Activated B cell treated with CpG ODN at 0.5 μM for 24 hours (primary cell): ENCODE measurements around the gene SMC3. TPM values are rescaled to one million over a fixed set of nuclear protein-coding genes. Genes with fewer than 3 reads are reported as not detected.

ENCODE experiments used
- ATAC-seq: fragments of 200-7000 bp; cut with Tn5 transposase; one replicate; pipeline ENCODE4 v1.10.0; 2021; ENCODE audit warnings: low read depth, mild to moderate bottlenecking, moderate library complexity
- CTCF ChIA-PET: fragments of 350-600 bp; sonication (Branson Sonifier 250); formaldehyde crosslinking; loops from one replicate; lab custom pipeline; 2021; ENCODE audit warnings: antibody characterized with exemption; lab: Charles Lee
- POLR2A ChIA-PET: fragments of 350-600 bp; sonication (Branson Sonifier 250); formaldehyde crosslinking; loops from one replicate; lab custom pipeline; 2021; ENCODE audit warnings: antibody characterized with exemption; lab: Charles Lee
- DNase-seq: peaks from one replicate; pipeline ENCODE4 v3.0.0; 2022
- H3K27ac Mint-ChIP-seq: one replicate; pipeline ENCODE4 v1.8.0; 2020; ENCODE audit warnings: mixed read lengths
- H3K27me3 Mint-ChIP-seq: one replicate; pipeline ENCODE4 v1.8.0; 2021; ENCODE audit warnings: mixed read lengths
- H3K36me3 Mint-ChIP-seq: one replicate; pipeline ENCODE4 v1.8.0; 2021; ENCODE audit warnings: low read depth, mixed read lengths
- H3K4me1 Mint-ChIP-seq: one replicate; pipeline ENCODE4 v1.8.0; 2021; ENCODE audit warnings: mixed read lengths
- H3K4me3 Mint-ChIP-seq: one replicate; pipeline ENCODE4 v1.8.0; 2020; ENCODE audit warnings: mild to moderate bottlenecking, mixed read lengths
- H3K9me3 Mint-ChIP-seq: one replicate; pipeline ENCODE4 v1.8.0; 2020; ENCODE audit warnings: mixed read lengths
- CTCF ChIP-seq: fragments of 200-600 bp; IDR thresholded peaks from one replicate; pipeline ENCODE4 v1.8.0; 2022; ENCODE audit warnings: antibody characterized with exemption, mild to moderate bottlenecking
- intact Hi-C: fragments of 100-400 bp; cut with micrococcal nuclease; formaldehyde crosslinking; loops from one replicate; pipeline ENCODE4 v1.15.1; 2024
- total RNA-seq: library from RNA; stranded (reverse); gene quantifications from 2 replicates; pipeline ENCODE4 v1.2.3, GENCODE V29; 2022

The SMC3 gene
- total RNA-seq, 1 donor from 2014 or later: 41.1 TPM

DNA sequence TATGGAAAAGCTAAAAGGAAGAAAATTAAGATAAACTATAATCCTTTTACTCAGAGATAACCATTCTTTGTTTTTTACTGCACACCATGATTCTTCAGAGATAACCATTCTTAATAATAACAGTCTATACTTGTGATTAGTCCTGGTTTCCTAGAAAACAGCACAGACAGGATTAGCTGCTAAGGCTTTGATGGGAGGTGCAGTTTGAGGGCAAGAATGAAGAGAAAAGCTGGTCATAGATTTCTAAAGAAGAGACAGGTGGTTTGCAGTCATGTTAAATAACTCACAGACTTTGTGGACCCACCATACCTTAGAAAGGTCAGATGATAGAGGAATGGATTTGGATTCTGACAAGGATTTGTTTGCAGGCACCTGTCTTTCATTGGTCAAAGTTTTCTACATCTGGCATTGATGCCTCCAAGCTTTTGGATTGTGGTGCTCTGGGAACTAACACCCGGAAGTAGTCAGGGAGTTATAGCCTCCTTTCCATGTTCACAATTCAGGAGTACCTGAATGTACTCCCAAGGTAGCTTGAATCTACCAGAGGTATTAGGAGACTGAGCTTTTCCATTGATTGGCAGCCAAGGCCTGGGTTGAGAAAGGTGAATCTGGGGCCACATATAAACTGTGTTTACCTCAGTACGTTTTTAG is 3.7 kb downstream of the SMC3 start:
- peaks cover 41% of the 10 kb centered on the region for H3K36me3 Mint-ChIP-seq
- intact Hi-C loops: no loop called here
- peaks cover 52% of the 10 kb centered on the region for H3K4me1 Mint-ChIP-seq
- H3K4me3 Mint-ChIP-seq: no peak overlapping the region
- ChIA-PET CTCF (interaction anchor here (1.1 kb wide), 1 partner anchor 28 kb away, joined by 4 read pairs; no protein-coding TSS in a partner anchor), POLR2A (interaction anchor here (0.7 kb wide), 1 partner anchor 247 kb away, joined by 4 read pairs; no protein-coding TSS in a partner anchor)
- no peaks in the 10 kb centered on the region for H3K9me3 Mint-ChIP-seq
- DNase-seq: no peak
- H3K27me3 Mint-ChIP-seq: no peaks in the 10 kb centered on the region
- no peak for TF ChIP-seq CTCF
- no peak overlapping the region for H3K27ac Mint-ChIP-seq
- no peak for ATAC-seq

GRCh38 chr10:110572862-110573261 is 5.4 kb downstream of the SMC3 start:
- no peak for ATAC-seq
- intact Hi-C loops: no loop called here
- DNase-seq: no peak
- H3K9me3 Mint-ChIP-seq: no peaks in the 10 kb centered on the region
- ChIA-PET CTCF (interaction anchor here (1.0 kb wide), 1 partner anchor 266 kb away, joined by 3 read pairs; no protein-coding TSS in a partner anchor), POLR2A (no interaction called here)
- no peak overlapping the region for H3K27ac Mint-ChIP-seq
- peaks cover 43% of the 10 kb centered on the region for H3K4me1 Mint-ChIP-seq
- no peak for TF ChIP-seq CTCF
- H3K36me3 Mint-ChIP-seq: peaks cover 44% of the 10 kb centered on the region
- no peak overlapping the region for H3K4me3 Mint-ChIP-seq
- no peaks in the 10 kb centered on the region for H3K27me3 Mint-ChIP-seq

- Mint-ChIP-seq H3K4me3 (no peak overlapping the region), H3K27ac (no peak overlapping the region), H3K36me3 (peaks cover 56% of the 10 kb centered on the region), H3K4me1 (peaks cover 30% of the 10 kb centered on the region), H3K9me3 (no peaks in the 10 kb centered on the region), H3K27me3 (no peaks in the 10 kb centered on the region)
- intact Hi-C loops: no loop called here
- no peak for DNase-seq
- POLR2A ChIA-PET: no interaction called here
- no peak for ATAC-seq
- CTCF ChIA-PET: interaction anchor here (0.6 kb wide), 1 partner anchor 419 kb away, joined by 3 read pairs; no protein-coding TSS in a partner anchor
- TF ChIP-seq CTCF: no peak
Measured at GRCh38 chr10:110574420-110574819, 6.9 kb downstream of the SMC3 start.

DNA sequence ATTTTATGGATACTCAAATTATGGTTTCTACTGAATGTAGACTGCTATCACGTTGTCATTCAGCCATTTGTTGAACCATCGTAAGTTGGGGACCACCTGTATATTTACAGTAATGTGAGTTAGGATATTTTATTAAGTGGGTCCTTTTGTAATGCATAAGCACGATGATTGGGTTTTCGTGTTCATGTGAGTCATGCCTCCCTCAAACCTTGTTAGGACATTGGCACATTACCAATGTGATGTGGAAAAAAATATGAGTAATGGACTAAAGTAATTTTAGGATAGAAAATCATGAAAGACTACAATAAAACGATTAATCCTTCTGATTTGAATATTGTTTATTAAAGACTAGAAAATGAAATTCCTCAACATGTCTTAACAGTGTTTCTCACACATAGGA is 8.7 kb downstream of the SMC3 start:
- DNase-seq (no peak), ATAC-seq (no peak)
- Mint-ChIP-seq H3K9me3 (no peaks in the 10 kb centered on the region), H3K27me3 (no peaks in the 10 kb centered on the region), H3K27ac (no peak overlapping the region), H3K36me3 (peaks cover 55% of the 10 kb centered on the region), H3K4me3 (no peak overlapping the region), H3K4me1 (peaks cover 18% of the 10 kb centered on the region)
- intact Hi-C loops: loop anchor here (2.0 kb wide), 1 partner anchor 15 kb away; no protein-coding TSS in a partner anchor
- POLR2A ChIA-PET: no interaction called here
- CTCF ChIA-PET: no interaction called here
- TF ChIP-seq CTCF: no peak

GRCh38 chr10:110577056-110577455 is 9.6 kb downstream of the SMC3 start:
- Mint-ChIP-seq H3K27me3 (no peaks in the 10 kb centered on the region), H3K36me3 (peaks cover 60% of the 10 kb centered on the region), H3K9me3 (no peaks in the 10 kb centered on the region), H3K4me3 (no peak overlapping the region), H3K4me1 (peaks cover 14% of the 10 kb centered on the region), H3K27ac (no peak overlapping the region)
- ChIA-PET CTCF (no interaction called here), POLR2A (no interaction called here)
- intact Hi-C loops: loop anchor here (2.0 kb wide), 1 partner anchor 14 kb away; no protein-coding TSS in a partner anchor
- DNase-seq: no peak
- no peak for ATAC-seq
- no peak for TF ChIP-seq CTCF
